ENCODE measurements around the gene SAXO1. TPM values are rescaled to one million over a fixed set of nuclear protein-coding genes. Genes with fewer than 3 reads are reported as not detected.

Gene SAXO1
- 0.02 TPM in 1 of 2 replicates, not detected in the other for total RNA-seq

- POLR2A ChIA-PET: no interaction called here
- CTCF ChIA-PET: no interaction called here
- TF ChIP-seq CTCF (IDR thresholded peaks at IDR 0.05): no peak
- DNase-seq: no peak
- intact Hi-C loops (cut with micrococcal nuclease): no loop called here
- Mint-ChIP-seq H3K36me3 (ENCODE audit: low read depth) (no peaks in the 10 kb centered on the region), H3K27me3 (peaks cover 10% of the 10 kb centered on the region), H3K4me1 (peaks cover 2% of the 10 kb centered on the region), H3K4me3 (no peak within 1 kb of the TSS), H3K27ac (no peak within 1 kb of the TSS), H3K9me3 (no peaks in the 10 kb centered on the region)
- ATAC-seq (ENCODE audit: low read depth): no peak
These were observed at the start of gene SAXO1 for GRCh38 chr9:19033015-19033414. Gene SAXO1 (minus strand): TSS chr9:19033209. CDS start chr9:19032908, 301 bp downstream.

GRCh38 chr9:19074836-19075235 lies 41.8 kb upstream of the SAXO1 start:
- Mint-ChIP-seq H3K9me3 (no peaks in the 10 kb centered on the region), H3K27ac (no peak overlapping the region), H3K4me1 (no peaks in the 10 kb centered on the region), H3K4me3 (no peak overlapping the region), H3K27me3 (no peaks in the 10 kb centered on the region), H3K36me3 (ENCODE audit: low read depth) (peaks cover 61% of the 10 kb centered on the region)
- ATAC-seq (ENCODE audit: low read depth) (no peak), DNase-seq (no peak)
- POLR2A ChIA-PET: no interaction called here
- CTCF ChIA-PET: no interaction called here
- intact Hi-C loops (cut with micrococcal nuclease): no loop called here
- TF ChIP-seq CTCF (IDR thresholded peaks at IDR 0.05): no peak

- Mint-ChIP-seq H3K27me3 (no peaks in the 10 kb centered on the region), H3K4me3 (no peak overlapping the region), H3K4me1 (no peaks in the 10 kb centered on the region), H3K9me3 (no peaks in the 10 kb centered on the region), H3K27ac (no peak overlapping the region), H3K36me3 (ENCODE audit: low read depth) (peaks cover 62% of the 10 kb centered on the region)
- intact Hi-C loops (cut with micrococcal nuclease): no loop called here
- TF ChIP-seq CTCF (IDR thresholded peaks at IDR 0.05): no peak
- DNase-seq (no peak), ATAC-seq (ENCODE audit: low read depth) (no peak)
- ChIA-PET POLR2A (no interaction called here), CTCF (interaction anchor here (1.4 kb wide), 1 partner anchor 25 kb away, joined by 3 read pairs; the partner anchor contains the start of gene RRAGA)
These were observed 41.2 kb upstream of the SAXO1 start for GRCh38 chr9:19074229-19074628.

- Mint-ChIP-seq H3K36me3 (ENCODE audit: low read depth) (peaks cover 60% of the 10 kb centered on the region), H3K4me3 (no peak overlapping the region), H3K4me1 (peaks cover 4% of the 10 kb centered on the region), H3K27ac (no peak overlapping the region), H3K27me3 (no peaks in the 10 kb centered on the region), H3K9me3 (no peaks in the 10 kb centered on the region)
- ChIA-PET CTCF (interaction anchor here (0.9 kb wide), 1 partner anchor 117 kb away, joined by 4 read pairs; no protein-coding TSS in a partner anchor), POLR2A (no interaction called here)
- DNase-seq: no peak
- no peak for ATAC-seq (ENCODE audit: low read depth)
- intact Hi-C loops (cut with micrococcal nuclease): no loop called here
- no peak for TF ChIP-seq CTCF (IDR thresholded peaks at IDR 0.05)
These were observed 24.0 kb upstream of the SAXO1 start for GRCh38 chr9:19057033-19057432.

- no peak for DNase-seq
- peak overlapping the region; percentile 91 for H3K4me3 Mint-ChIP-seq
- no peaks in the 10 kb centered on the region for H3K9me3 Mint-ChIP-seq
- ChIA-PET POLR2A (interaction anchor here (0.8 to 2.3 kb wide), 3 partner anchors 78 to 329 kb away, joined by 3 to 19 read pairs (median 4); partner anchors contain the start of gene RPS6), CTCF (interaction anchor here (1.6 to 2.9 kb wide), 3 partner anchors 123 to 414 kb away, joined by 5 to 26 read pairs (median 26); no protein-coding TSS in a partner anchor)
- peak overlapping the region; percentile 97 for H3K27ac Mint-ChIP-seq
- intact Hi-C loops (cut with micrococcal nuclease): no loop called here
- peaks cover 46% of the 10 kb centered on the region for H3K4me1 Mint-ChIP-seq
- no peak for ATAC-seq (ENCODE audit: low read depth)
- no peaks in the 10 kb centered on the region for H3K27me3 Mint-ChIP-seq
- peaks cover 16% of the 10 kb centered on the region for H3K36me3 Mint-ChIP-seq (ENCODE audit: low read depth)
- no peak for TF ChIP-seq CTCF (IDR thresholded peaks at IDR 0.05)
These were observed 17.9 kb upstream of the SAXO1 start for GRCh38 chr9:19050637-19051591.
